ENCODE measurements around the gene SHROOM4.

The SHROOM4 gene

GRCh38 chrX:50812995-50813842 is 775 bp downstream of the SHROOM4 start:
- H3K9ac ChIP-seq (ENCODE audit: low read depth, low read length), result peak overlapping the region; percentile 97
- H3K4me1 ChIP-seq (ENCODE audit: insufficient read depth, low read length), result peaks cover 10% of the 10 kb centered on the region
- no peaks in the 10 kb centered on the region; the same call in 1 of the 2 replicates for H3K36me3 ChIP-seq (ENCODE audit: insufficient read depth, low read length)
- H3K9me3 ChIP-seq (ENCODE audit: control insufficient read depth, insufficient read depth, low read length), result no peaks in the 10 kb centered on the region

GRCh38 chrX:50805276-50805675 is 8.7 kb downstream of the SHROOM4 start:
- peaks cover 6% of the 10 kb centered on the region for H3K4me1 ChIP-seq (ENCODE audit: insufficient read depth, low read length)
- no peak overlapping the region for H3K9ac ChIP-seq (ENCODE audit: low read depth, low read length)
- no peaks in the 10 kb centered on the region; the same call in 1 of the 2 replicates for H3K36me3 ChIP-seq (ENCODE audit: insufficient read depth, low read length)
- no peaks in the 10 kb centered on the region for H3K9me3 ChIP-seq (ENCODE audit: control insufficient read depth, insufficient read depth, low read length)

GRCh38 chrX:50801135-50801534 is 12.9 kb downstream of the SHROOM4 start:
- Histone ChIP-seq H3K4me1 (ENCODE audit: insufficient read depth, low read length) (peaks cover 20% of the 10 kb centered on the region), H3K36me3 (ENCODE audit: insufficient read depth, low read length) (no peaks in the 10 kb centered on the region), H3K9ac (ENCODE audit: low read depth, low read length) (no peak overlapping the region), H3K9me3 (ENCODE audit: control insufficient read depth, insufficient read depth, low read length) (no peaks in the 10 kb centered on the region)

GRCh38 chrX:50799531-50799961 is 14.4 kb downstream of the SHROOM4 start:
- Histone ChIP-seq H3K9ac (ENCODE audit: low read depth, low read length) (no peak overlapping the region), H3K9me3 (ENCODE audit: control insufficient read depth, insufficient read depth, low read length) (no peaks in the 10 kb centered on the region), H3K4me1 (ENCODE audit: insufficient read depth, low read length) (peaks cover 20% of the 10 kb centered on the region), H3K36me3 (ENCODE audit: insufficient read depth, low read length) (no peaks in the 10 kb centered on the region)

GRCh38 chrX:50798783-50799182 is 15.2 kb downstream of the SHROOM4 start:
- no peak overlapping the region for H3K9ac ChIP-seq (ENCODE audit: low read depth, low read length)
- no peaks in the 10 kb centered on the region for H3K9me3 ChIP-seq (ENCODE audit: control insufficient read depth, insufficient read depth, low read length)
- no peaks in the 10 kb centered on the region for H3K36me3 ChIP-seq (ENCODE audit: insufficient read depth, low read length)
- peaks cover 20% of the 10 kb centered on the region for H3K4me1 ChIP-seq (ENCODE audit: insufficient read depth, low read length)

- Histone ChIP-seq H3K9ac (ENCODE audit: low read depth, low read length) (no peak overlapping the region), H3K36me3 (ENCODE audit: insufficient read depth, low read length) (no peaks in the 10 kb centered on the region), H3K4me1 (ENCODE audit: insufficient read depth, low read length) (no peaks in the 10 kb centered on the region)
Measured at GRCh38 chrX:50787099-50787498, 26.9 kb downstream of the SHROOM4 start.

GRCh38 chrX:50780144-50780543 is 33.9 kb downstream of the SHROOM4 start:
- H3K4me1 ChIP-seq (ENCODE audit: insufficient read depth, low read length), result peaks cover 14% of the 10 kb centered on the region
- peaks cover 3% of the 10 kb centered on the region; the same call in 1 of the 2 replicates for H3K9me3 ChIP-seq (ENCODE audit: control insufficient read depth, insufficient read depth, low read length)
- no peaks in the 10 kb centered on the region for H3K36me3 ChIP-seq (ENCODE audit: insufficient read depth, low read length)
- H3K9ac ChIP-seq (ENCODE audit: low read depth, low read length), result no peak overlapping the region

More at GRCh38 chrX:50787099-50787498, 26.9 kb downstream of the SHROOM4 start:
- peaks cover 3% of the 10 kb centered on the region; the same call in 1 of the 2 replicates for H3K9me3 ChIP-seq (ENCODE audit: control insufficient read depth, insufficient read depth, low read length)

- peaks cover 3% of the 10 kb centered on the region; the same call in 1 of the 2 replicates for H3K9me3 ChIP-seq (ENCODE audit: control insufficient read depth, insufficient read depth, low read length)
- peaks cover 16% of the 10 kb centered on the region for H3K4me1 ChIP-seq (ENCODE audit: insufficient read depth, low read length)
- no peaks in the 10 kb centered on the region for H3K36me3 ChIP-seq (ENCODE audit: insufficient read depth, low read length)
- no peak overlapping the region for H3K9ac ChIP-seq (ENCODE audit: low read depth, low read length)
Measured at GRCh38 chrX:50779694-50780093, 34.3 kb downstream of the SHROOM4 start.

- peaks cover 16% of the 10 kb centered on the region for H3K4me1 ChIP-seq (ENCODE audit: insufficient read depth, low read length)
- no peaks in the 10 kb centered on the region for H3K9me3 ChIP-seq (ENCODE audit: control insufficient read depth, insufficient read depth, low read length)
- no peaks in the 10 kb centered on the region for H3K36me3 ChIP-seq (ENCODE audit: insufficient read depth, low read length)
- no peak overlapping the region for H3K9ac ChIP-seq (ENCODE audit: low read depth, low read length)
Measured at GRCh38 chrX:50778272-50778671, 35.7 kb downstream of the SHROOM4 start.

- H3K4me1 ChIP-seq (ENCODE audit: insufficient read depth, low read length), result peaks cover 16% of the 10 kb centered on the region
- no peaks in the 10 kb centered on the region for H3K9me3 ChIP-seq (ENCODE audit: control insufficient read depth, insufficient read depth, low read length)
- no peak overlapping the region for H3K9ac ChIP-seq (ENCODE audit: low read depth, low read length)
- no peaks in the 10 kb centered on the region for H3K36me3 ChIP-seq (ENCODE audit: insufficient read depth, low read length)
Measured at GRCh38 chrX:50776248-50776647, 37.7 kb downstream of the SHROOM4 start.

GRCh38 chrX:50771382-50771781 is 42.6 kb downstream of the SHROOM4 start:
- Histone ChIP-seq H3K9ac (ENCODE audit: low read depth, low read length) (no peak overlapping the region), H3K4me1 (ENCODE audit: insufficient read depth, low read length) (peaks cover 29% of the 10 kb centered on the region), H3K36me3 (ENCODE audit: insufficient read depth, low read length) (no peaks in the 10 kb centered on the region), H3K9me3 (ENCODE audit: control insufficient read depth, insufficient read depth, low read length) (no peaks in the 10 kb centered on the region)

GRCh38 chrX:50770702-50771101 is 43.3 kb downstream of the SHROOM4 start:
- H3K36me3 ChIP-seq (ENCODE audit: insufficient read depth, low read length), result no peaks in the 10 kb centered on the region
- H3K9ac ChIP-seq (ENCODE audit: low read depth, low read length), result no peak overlapping the region
- no peaks in the 10 kb centered on the region for H3K9me3 ChIP-seq (ENCODE audit: control insufficient read depth, insufficient read depth, low read length)
- H3K4me1 ChIP-seq (ENCODE audit: insufficient read depth, low read length), result peaks cover 26% of the 10 kb centered on the region

GRCh38 chrX:50769389-50770063 is 44.5 kb downstream of the SHROOM4 start:
- Histone ChIP-seq H3K4me1 (ENCODE audit: insufficient read depth, low read length) (peaks cover 18% of the 10 kb centered on the region), H3K9ac (ENCODE audit: low read depth, low read length) (no peak overlapping the region), H3K9me3 (ENCODE audit: control insufficient read depth, insufficient read depth, low read length) (no peaks in the 10 kb centered on the region), H3K36me3 (ENCODE audit: insufficient read depth, low read length) (no peaks in the 10 kb centered on the region)

- Histone ChIP-seq H3K9ac (ENCODE audit: low read depth, low read length) (no peak overlapping the region), H3K36me3 (ENCODE audit: insufficient read depth, low read length) (no peaks in the 10 kb centered on the region), H3K9me3 (ENCODE audit: control insufficient read depth, insufficient read depth, low read length) (no peaks in the 10 kb centered on the region), H3K4me1 (ENCODE audit: insufficient read depth, low read length) (peaks cover 18% of the 10 kb centered on the region)
Measured at GRCh38 chrX:50768801-50769200, 45.2 kb downstream of the SHROOM4 start.

GRCh38 chrX:50765986-50766385 is 48.0 kb downstream of the SHROOM4 start:
- no peaks in the 10 kb centered on the region for H3K36me3 ChIP-seq (ENCODE audit: insufficient read depth, low read length)
- H3K4me1 ChIP-seq (ENCODE audit: insufficient read depth, low read length), result peaks cover 18% of the 10 kb centered on the region
- H3K9ac ChIP-seq (ENCODE audit: low read depth, low read length), result no peak overlapping the region
- H3K9me3 ChIP-seq (ENCODE audit: control insufficient read depth, insufficient read depth, low read length), result no peaks in the 10 kb centered on the region
